Stimulated activated CD4-positive, alpha-beta T cell treated with anti-CD3 and anti-CD28 coated beads, Interleukin-15, amount 100 ng/mL, for 24 hours (primary cell): Measurements from ENCODE around the gene MED22.
"Not testable (repeated sequence)": the region's sequence is repeated elsewhere in the genome, so short reads cannot be mapped to it uniquely, and the experiment has no call there.

ENCODE experiments used
- DNase-seq: peaks from one replicate; pipeline ENCODE4 v3.0.0-alpha.2; 2020

MED22 gene

DNA sequence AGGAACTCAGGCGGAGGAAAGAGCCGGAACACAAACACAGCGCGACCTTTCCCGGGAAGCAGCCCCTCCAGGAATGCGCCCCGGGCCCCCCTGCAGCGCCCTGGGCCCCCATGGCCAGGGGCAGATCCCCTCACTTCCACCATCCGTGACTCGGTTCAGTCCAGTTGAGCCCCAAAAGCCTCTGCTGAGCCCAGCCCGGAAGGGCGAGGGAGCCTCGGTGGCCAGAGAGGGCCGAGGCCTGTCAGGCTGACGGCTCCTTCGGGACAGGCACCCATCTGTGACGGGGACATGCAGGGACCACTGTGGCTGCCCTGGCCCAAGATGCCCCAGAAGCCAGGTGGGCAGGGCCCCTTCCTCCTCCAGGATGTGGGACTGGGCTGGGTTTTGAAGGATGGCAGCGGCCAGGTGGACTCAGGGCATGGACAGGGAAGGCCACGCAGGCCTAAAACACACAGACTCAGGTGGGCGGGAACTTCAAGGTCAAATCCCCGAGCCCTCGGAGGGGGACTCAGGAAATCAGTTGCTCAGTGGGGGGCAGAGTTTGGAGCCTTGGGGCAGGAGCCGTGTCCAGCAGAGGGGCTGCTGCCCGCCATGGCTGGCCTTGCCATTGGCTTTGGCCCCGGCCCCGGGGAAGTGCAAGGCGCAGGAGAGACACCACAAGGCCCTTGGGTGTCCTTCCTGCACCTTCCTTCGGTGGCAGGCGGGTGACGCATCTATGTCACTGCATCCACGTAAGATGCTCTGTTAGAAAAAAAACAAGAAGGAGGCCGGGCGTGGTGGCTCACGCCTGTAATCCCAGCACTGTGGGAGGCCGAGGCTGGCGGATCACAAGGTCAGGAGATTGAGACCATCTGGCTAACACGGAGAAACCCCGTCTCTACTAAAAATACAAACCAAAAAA lies 43.2 kb downstream of the MED22 start:
- no peak for DNase-seq

GRCh38 chr9:133304158-133304470 lies 43.8 kb downstream of the MED22 start:
- no peak for DNase-seq

DNA sequence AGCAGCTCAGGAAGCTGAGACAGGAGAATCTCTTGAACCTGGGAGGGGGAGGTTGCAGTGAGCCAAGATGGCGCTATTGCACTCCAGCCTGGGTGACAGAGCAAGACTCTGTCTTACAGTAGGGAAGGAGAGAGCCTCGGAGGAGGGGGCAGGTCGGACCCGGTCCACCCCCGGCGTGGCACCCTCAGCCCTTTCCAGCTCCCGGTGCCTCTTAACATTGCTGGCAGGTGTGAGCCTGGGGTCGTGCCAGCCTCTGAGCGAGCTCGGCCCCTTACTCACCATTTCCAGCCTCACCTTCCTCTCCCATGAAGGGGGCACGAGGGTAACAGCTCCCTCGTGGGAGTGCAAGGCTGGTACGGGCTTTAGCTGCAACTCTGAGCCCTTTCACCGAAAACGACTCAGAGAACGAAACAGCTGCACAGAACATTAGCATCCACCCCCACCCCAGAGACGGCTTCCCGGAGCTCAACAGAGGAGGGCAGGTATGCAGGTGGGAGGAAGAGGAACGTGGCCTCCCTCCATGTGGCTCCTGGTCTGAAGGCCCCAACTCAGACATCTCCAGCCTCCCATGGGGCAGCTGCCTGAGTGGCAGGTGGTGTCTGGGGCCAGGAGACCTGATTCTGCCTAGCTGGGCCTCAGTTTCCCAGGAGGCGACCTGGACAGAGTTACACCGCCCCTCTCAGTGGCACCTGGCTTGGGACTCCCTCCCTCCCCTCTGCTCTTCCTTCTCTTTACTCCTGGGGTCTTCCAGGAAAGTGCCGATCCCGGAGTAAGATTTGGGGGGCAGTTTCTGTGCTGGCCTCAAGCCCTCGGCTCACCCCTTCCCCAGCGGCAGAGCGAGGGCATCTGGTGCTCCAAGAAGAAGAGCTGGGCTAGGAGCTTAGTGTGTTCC lies 44.4 kb downstream of the MED22 start:
- DNase-seq, result no peak

GRCh38 chr9:133301253-133302230 lies 46.4 kb downstream of the MED22 start:
- DNase-seq, result no peak

GRCh38 chr9:133299996-133300395 lies 47.9 kb downstream of the MED22 start:
- DNase-seq, result not testable (repeated sequence)

- DNase-seq, result no peak
Measured at GRCh38 chr9:133294257-133294656, 53.7 kb downstream of the MED22 start.

DNA sequence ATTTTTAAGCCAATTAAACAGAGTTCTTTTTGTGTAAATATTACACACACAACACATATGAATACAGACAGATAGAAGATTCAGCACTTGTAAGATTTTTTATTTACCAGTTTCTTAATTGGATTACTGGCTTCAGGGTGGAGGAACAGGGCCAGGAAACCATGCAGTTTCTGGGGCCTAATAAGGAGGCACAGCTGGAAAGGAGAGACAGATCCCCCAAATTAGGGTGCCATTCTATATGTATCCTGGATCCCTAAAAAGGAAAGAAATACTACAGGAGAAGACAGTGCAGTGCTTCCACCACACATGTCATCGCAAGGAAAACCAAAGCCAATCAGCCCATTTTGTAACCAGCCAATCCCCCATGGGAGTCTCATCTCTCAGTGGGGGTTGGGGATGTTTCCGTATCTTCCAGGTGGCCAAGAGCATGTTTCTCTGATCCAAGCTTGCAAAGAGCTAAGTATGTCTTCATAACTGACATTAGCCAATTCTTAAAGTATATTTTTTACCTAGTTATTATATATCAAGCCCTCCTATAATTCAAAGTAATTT lies 57.1 kb downstream of the MED22 start:
- no peak for DNase-seq
